ENCODE measurements around the gene ARTN. TPM values are rescaled to one million over a fixed set of nuclear protein-coding genes. Genes with fewer than 3 reads are reported as not detected.

The ARTN gene
- total and polyA plus RNA-seq, 2 experiments from 2014 or later, result 6.7 to 35.7 TPM

- Histone ChIP-seq H3K4me1 (ENCODE audit: insufficient read depth) (peaks cover 32% of the 10 kb centered on the region), H3F3A (replicated peaks; ENCODE audit: low read depth) (peaks cover 28% of the 10 kb centered on the region; the same call in 1 of the 2 replicates), H3K4me3 (peak overlapping the region; percentile 96), H3K36me3 (ENCODE audit: insufficient read depth) (0 out of 2 replicates have a peak, but pooled peaks cover 7% of the 10 kb centered on the region), H3K4me2 (peak overlapping the region; percentile 98), H2AFZ (no peak overlapping the region), H4K20me1 (replicated peaks; ENCODE audit: insufficient read depth) (peaks cover 22% of the 10 kb centered on the region), H3K27me3 (ENCODE audit: insufficient read depth) (no peaks in the 10 kb centered on the region), H3K27ac (ENCODE audit: low read depth) (0 out of 2 replicates have a peak overlapping the region, but pooled peaks have one; percentile 59), H3K9me2 (ENCODE audit: insufficient read depth) (no peaks in the 10 kb centered on the region), H3K79me2 (replicated peaks; ENCODE audit: insufficient read depth) (peaks cover 17% of the 10 kb centered on the region)
- ATAC-seq (peak; percentile 8), DNase-seq (ENCODE audit: low spot score) (peak; percentile 56)
- peak overlapping the region; percentile 90 for H3K4me3 Mint-ChIP-seq
- H3K27me3 Mint-ChIP-seq (ENCODE audit: insufficient read depth, low read depth, poor library complexity), result peaks cover 28% of the 10 kb centered on the region
- H3K9me3 Mint-ChIP-seq, result no peaks in the 10 kb centered on the region
- TF ChIP-seq ZNF462 (CRISPR knock-in tag; IDR thresholded peaks at IDR 0.05), result no peak
- TF ChIP-seq EZH2phosphoT487 (IDR thresholded peaks at IDR 0.05; ENCODE audit: unreplicated experiment), result no peak
- TF ChIP-seq ZNF331 (CRISPR knock-in tag; IDR thresholded peaks at IDR 0.05; ENCODE audit: low read depth), result no peak
- no peak for TF ChIP-seq POLR2AphosphoS5 (IDR thresholded peaks at IDR 0.05; ENCODE audit: low read depth)
- TF ChIP-seq REST (IDR thresholded peaks at IDR 0.05; ENCODE audit: unreplicated experiment), result no peak
- no peak for TF ChIP-seq CREB1 (CRISPR knock-in tag; IDR thresholded peaks at IDR 0.05; ENCODE audit: low read depth)
- TF ChIP-seq EZH2 (IDR thresholded peaks at IDR 0.05; ENCODE audit: low read depth, unreplicated experiment), result no peak
- TF ChIP-seq NANOG (IDR thresholded peaks at IDR 0.05; ENCODE audit: borderline replicate concordance), result no peak
- TF ChIP-seq ZNF114 (CRISPR knock-in tag; IDR thresholded peaks at IDR 0.05), result no peak
- TF ChIP-seq STAT1 (IDR thresholded peaks at IDR 0.05; ENCODE audit: unreplicated experiment), result no peak
- TF ChIP-seq CTCF (conservative IDR thresholded peaks at IDR 0.05; ENCODE audit: low read depth in 2 of 2), result no peak
- H3K36me3 Mint-ChIP-seq (ENCODE audit: low read depth), result peaks cover 65% of the 10 kb centered on the region
- peak overlapping the region; percentile 52 for H3K27ac Mint-ChIP-seq
- H3K4me1 Mint-ChIP-seq, result peaks cover 45% of the 10 kb centered on the region
Measured at GRCh38 chr1:43975249-43975961, 41.8 kb downstream of the ARTN start.

Measured in GM23338 (cell line).